Fibroblast of skin of right quadriceps (primary cell): ENCODE data around the gene DLG1.

Source experiments
- DNase-seq: peaks from one replicate; pipeline ENCODE4 v3.0.0-alpha.2; 2013

Gene DLG1

DNA sequence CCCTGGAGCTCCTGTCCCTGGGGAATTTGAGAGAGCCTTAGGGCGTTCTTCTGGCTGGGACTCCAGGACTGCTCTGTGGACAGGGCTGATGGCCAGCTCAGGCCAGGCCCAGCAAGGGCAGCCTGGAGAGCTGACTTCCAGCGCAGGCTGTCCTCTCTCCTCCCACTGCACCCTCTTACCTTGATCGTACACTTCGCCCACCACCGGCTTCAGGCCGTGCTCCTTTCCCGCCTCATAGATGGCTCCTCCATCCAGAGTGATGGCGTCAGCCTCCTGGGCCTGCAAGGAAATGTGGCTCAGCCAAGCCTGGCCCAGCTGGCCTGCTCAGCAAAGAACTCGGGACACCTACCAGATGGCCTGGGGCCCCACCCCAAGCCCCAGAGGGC lies 271.9 kb downstream of the DLG1 start:
- DNase-seq = no peak

DNA sequence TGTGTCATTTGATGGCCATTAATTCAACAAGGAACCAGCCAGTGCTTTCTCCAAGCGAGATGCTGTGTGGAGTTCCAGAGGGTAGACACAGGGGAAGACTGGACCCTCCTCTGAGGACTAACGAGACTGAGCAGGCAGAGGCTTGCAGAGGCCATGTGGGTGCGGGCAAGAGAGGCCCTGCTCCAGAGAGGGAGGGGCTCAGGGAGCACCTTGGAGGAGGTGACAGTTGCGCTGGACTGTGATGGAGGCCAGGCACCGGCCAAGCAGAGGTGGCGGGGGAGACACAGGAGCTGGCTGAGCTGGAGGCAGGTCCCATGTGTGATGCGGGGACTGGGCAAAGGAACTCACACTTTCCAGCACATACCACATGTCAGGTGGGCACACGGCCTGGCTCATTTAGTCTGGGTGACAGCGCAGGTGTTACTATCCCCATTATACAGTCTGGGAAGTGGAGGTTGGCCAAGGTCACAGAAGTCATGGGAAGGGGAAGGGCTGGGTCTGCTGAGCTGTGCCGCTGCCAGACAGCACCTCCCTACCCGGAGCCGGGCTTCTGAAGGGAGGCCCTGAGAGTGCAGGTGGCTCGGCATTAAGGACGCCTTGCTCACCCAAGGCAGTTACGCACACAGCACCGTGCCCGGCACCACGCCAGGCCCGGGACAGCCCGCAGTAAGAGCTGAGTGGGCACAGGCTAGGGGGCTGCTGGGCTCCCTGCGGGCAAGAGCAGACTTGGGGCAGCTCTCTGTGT lies 272.5 kb downstream of the DLG1 start:
- no peak for DNase-seq

DNA sequence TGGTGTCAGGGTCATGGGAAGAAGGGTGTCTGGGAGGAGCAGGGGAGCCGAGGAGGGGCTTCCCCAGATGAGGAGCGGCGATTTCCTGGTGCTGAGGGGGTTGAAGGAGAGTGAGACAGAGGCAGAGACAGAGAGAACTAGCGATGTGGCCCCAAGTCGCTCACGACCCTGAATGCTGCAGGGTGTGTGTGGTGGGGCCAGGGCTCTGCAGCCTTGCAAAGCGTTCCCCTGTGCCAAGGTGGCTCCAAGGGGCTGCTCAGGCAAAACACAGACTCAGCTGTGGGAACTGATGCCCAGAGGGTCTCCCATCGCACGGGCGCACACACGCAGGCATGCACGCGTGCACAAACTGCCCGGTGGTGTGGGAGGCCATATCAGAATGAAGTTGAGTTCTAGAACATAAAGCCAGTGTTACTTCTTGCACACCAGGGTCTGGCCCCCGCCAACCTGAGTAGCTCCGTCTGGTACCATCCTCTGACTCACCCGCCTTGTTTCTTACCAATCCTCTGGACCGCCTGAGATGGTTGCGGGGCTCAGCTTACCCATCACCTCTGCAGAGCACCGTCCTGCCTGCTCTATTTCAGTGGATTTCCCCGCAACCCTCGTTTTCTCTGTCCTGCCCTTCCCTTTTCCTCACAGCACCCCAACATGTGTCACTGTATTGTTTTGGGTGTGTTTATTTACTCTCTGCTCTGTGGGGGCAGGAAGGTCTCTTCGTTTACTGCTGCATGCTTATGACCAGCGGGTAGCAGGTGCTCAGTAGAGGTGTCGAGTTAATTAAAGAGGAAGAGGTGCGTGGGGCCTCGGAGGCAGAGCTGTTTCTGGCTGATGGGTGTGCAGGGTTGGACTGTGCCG lies 273.3 kb downstream of the DLG1 start:
- no peak for DNase-seq

GRCh38 chr3:197023998-197024651 lies 274.3 kb downstream of the DLG1 start:
- no peak for DNase-seq

GRCh38 chr3:197023241-197023997 lies 275.0 kb downstream of the DLG1 start:
- DNase-seq = no peak

DNA sequence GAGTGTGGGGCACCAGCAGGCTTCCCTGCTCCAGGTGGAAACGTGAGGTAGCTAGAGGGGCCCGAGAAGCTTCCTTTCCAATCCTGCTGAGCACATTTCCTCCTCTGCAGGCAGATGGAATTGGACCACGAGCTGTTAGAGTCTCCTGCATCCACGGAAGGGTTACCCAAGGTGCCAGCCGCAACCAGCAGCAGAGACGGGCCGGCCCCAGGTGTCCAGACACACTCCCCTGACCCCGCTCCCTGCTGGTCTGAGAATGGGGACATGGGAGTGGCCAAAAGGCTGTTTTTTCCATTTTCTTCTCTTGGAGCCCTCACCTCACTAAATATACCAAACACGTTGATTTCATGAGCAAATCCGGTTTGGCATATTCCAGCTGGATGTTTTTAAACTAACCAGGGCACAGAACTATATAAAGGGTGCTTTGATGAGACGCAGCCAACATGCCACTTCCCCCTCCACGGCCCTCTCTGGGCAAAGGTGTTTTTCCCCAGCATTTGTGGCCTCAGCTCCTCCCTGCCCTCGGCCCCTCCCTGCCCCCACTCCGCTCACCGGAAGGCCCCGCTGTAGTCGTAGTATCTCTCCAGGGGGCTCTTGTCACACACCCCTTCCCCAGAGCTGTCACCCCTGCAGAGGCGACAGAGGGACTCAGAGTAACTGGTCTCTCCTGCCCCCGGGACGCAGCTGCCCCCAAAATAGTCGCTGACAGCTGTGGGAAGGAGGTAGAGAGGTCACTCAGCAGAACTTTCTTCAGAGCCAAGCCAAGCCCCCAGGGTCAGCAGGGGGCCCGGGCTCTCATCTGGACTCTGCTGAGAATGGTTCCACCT lies 275.8 kb downstream of the DLG1 start:
- DNase-seq = no peak

DNA sequence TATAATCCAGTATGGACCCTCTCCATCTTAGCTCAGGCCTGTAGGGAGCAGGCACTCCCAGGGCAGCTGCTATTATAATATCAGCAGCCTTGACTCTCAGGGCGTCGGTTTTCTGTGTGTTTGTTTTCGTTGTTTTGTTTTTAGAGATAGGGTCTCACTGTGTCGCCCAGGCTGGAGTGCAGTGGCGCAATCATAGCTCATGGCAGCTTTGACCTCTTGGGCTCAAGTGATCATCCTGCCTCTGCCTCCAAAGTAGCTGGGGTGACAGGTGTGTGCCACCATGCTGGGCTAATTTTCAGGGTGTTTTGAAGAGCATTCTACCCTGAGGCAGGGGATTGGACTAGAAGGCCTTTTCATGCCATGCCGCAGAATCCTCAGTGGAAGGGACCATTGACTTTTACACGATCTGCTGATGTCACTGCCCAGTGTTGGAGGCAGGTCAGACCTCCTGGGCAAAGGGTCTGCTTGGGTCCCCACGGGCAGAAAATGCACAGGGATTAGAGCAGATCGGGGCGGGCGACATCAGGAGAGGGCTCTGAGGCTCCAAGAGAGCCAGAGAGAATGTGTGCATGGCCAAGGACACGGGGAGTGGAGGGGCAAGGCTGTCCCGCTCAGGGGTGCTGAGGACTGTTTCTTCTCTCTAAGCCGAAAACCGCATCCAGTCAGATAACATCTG lies 276.5 kb downstream of the DLG1 start:
- DNase-seq = no peak

DNA sequence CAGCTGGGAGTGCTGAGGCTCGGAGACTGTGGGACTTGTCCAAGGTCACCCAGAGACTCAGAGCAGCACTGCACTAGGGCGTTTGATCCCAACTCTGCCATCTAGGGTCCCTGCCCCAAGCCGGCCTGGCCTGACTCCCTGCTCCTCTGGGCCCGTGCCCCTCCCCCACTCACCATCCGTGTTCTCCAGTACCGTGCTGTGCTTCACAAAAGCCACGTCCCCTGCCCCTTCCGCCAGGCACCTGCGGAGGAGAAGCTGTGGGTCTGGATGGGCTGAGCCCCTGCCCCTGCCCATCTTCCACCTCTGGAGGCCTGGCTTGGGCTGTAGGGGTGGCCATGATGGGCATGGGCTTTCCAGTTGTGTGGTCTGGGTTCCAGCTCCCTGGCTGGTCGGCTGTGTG lies 277.2 kb downstream of the DLG1 start:
- no peak for DNase-seq

GRCh38 chr3:197019535-197019934 lies 278.9 kb downstream of the DLG1 start:
- no peak for DNase-seq

- DNase-seq = no peak
These were observed 279.4 kb downstream of the DLG1 start for GRCh38 chr3:197019021-197019420.

GRCh38 chr3:197017003-197017402 lies 281.4 kb downstream of the DLG1 start:
- no peak for DNase-seq

GRCh38 chr3:197015790-197016736 lies 282.3 kb downstream of the DLG1 start:
- no peak for DNase-seq

DNA sequence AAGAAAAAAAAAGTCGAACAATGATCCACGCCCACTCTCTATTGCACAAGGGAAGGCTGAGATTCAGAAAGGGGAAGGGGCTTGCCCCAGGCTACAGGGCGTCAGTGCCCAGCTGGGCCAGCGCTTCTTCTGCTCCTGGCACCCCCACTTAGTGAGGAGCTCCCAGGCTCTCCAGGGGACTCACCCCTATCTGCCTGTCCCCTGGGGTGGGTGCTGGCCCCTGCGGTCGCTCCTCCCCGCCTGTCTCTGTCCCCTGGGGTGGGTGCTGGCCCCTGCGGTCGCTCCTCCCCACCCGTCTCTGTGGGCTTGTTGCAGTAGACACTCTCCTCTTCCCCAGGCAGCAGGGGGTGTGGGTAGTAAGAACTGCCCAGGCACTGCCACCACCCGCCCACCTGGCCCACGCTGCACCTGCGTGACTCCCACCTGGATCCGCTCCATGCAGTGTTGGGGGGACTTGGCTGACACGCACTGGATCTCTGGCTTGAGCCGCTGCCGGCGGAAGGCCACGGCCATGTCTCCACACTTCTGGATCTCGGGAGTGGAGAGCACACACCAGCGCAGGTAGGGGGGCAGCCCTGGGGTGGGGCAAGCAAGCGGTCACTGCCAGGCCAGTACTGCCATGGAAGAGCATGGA lies 283.4 kb downstream of the DLG1 start:
- no peak for DNase-seq

DNA sequence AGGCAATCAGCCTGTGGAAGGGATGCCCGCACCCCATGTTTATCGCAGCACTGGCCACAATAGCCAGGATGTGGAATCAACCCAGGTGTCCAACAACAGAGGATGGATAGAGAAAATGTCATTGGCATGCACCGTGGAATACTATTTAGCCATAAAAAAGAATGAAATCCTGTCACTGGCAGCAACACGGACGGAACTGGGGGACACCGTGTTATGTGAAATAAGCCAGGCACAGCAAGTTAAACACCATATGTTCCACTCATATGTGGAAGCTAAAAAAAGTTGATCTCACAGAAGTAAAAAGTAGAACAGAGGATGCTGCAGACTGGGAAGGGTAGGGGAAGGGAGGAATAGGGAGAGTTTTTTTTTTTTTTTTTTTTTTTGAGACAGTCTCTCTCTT lies 284.4 kb downstream of the DLG1 start:
- no peak for DNase-seq

DNA sequence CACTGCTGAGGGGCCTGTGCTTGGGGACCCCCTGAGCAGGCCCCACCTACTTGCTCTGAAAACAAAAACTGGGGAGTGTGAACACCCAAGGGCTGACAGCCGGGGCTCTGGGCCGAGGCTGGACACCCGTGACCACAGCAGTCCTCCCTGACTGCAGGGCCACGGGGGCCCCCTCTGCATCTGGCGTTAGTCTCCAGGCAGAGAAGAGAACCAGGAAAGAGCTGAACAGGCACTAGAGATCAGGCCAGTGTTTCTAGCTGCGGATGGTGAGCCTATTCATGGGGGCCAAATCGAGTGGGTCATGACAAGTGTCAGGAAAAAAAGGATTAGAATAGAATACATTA lies 285.9 kb downstream of the DLG1 start:
- DNase-seq = no peak

GRCh38 chr3:197011780-197012539 lies 286.5 kb downstream of the DLG1 start:
- DNase-seq = no peak

DNA sequence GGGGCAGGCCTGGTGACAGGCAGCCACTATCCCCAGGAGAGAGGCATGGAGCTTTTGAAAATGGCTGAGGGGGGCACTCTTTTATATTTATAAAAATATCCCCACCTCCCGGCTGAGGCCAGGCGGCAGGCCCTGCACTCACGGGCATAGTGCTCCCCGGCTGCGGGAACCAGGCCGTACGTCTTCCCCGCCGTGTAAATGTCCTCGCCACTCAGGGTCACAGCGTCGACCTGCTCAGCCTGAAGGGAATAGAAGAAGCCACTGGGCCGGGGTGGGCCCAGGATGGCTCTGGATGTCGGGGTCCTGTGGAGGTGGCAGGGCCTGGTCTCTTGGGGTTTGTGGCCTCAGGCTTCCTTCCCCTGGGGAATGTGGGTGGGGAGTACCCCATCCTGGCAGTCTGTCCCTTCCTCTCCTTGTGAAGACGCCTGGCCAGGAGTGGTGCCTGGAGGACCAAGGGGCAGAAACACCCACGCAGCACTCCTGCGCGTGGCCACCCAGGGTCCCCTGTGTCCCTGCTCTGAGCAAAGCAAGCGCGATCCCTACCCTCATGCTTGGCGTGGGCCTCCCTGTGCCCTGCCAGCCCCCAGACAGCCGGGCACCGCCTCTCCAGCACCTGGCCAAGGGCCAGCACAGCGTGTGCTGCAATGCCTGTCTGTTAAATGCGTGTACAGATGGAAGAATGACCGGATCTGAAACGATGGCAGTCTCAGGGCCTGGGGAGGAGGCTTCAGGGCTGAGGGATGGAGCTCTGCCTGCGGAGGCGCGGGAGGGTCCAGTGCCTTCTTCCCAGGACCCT lies 287.7 kb downstream of the DLG1 start:
- DNase-seq = no peak

- DNase-seq = no peak
These were observed 288.8 kb downstream of the DLG1 start for GRCh38 chr3:197009532-197010019.
